Smooth muscle cell (in vitro differentiated cells): ENCODE measurements around the gene MDFI. TPM values are rescaled to one million over a fixed set of nuclear protein-coding genes. Genes with fewer than 3 reads are reported as not detected.

Experiments
- DNase-seq: peaks from one replicate; lab custom pipeline; 2025; ENCODE audit not compliant: unreplicated experiment; lab: John Stamatoyannopoulos, UW
- H2AFZ ChIP-seq: fragments of 200-600 bp; sonication (generic); 2 replicates; pipeline ENCODE4 v1.6.0; 2016; ENCODE audit warnings: antibody characterized with exemption, low read depth, mild to moderate bottlenecking
- H3F3A ChIP-seq: fragments of 200-600 bp; sonication (generic); 2 replicates; pipeline ENCODE4 v1.6.0; 2017; ENCODE audit warnings: antibody characterized with exemption, low read depth
- H3K27ac ChIP-seq: fragments of 200-600 bp; sonication (generic); 2 replicates; pipeline ENCODE4 v1.5.1; 2016; ENCODE audit warnings: low read depth, mild to moderate bottlenecking
- H3K27me3 ChIP-seq: fragments of 200-600 bp; sonication (generic); 2 replicates; pipeline ENCODE4 v1.6.1; 2016; ENCODE audit warnings: low read depth, mild to moderate bottlenecking
- H3K36me3 ChIP-seq: fragments of 200-600 bp; sonication (generic); 2 replicates; pipeline ENCODE4 v1.5.1; 2016; ENCODE audit warnings: low read depth
- H3K4me1 ChIP-seq: fragments of 200-600 bp; sonication (generic); 2 replicates; pipeline ENCODE4 v1.5.1; 2016; ENCODE audit warnings: low read depth
- H3K4me2 ChIP-seq: fragments of 200-600 bp; sonication (generic); 2 replicates; pipeline ENCODE4 v1.6.0; 2016; ENCODE audit warnings: mild to moderate bottlenecking
- H3K4me3 ChIP-seq: fragments of 200-600 bp; sonication (generic); 2 replicates; pipeline ENCODE4 v1.5.1; 2016; ENCODE audit warnings: mild to moderate bottlenecking
- H3K79me2 ChIP-seq: fragments of 200-600 bp; sonication (generic); 2 replicates; pipeline ENCODE4 v1.6.0; 2016; ENCODE audit warnings: low read depth, mild to moderate bottlenecking
- H3K9ac ChIP-seq: fragments of 200-600 bp; sonication (generic); 2 replicates; pipeline ENCODE4 v1.6.0; 2016; ENCODE audit warnings: low read depth
- H3K9me3 ChIP-seq: fragments of 200-600 bp; sonication (generic); replicated peaks from 2 replicates; pipeline ENCODE4 v1.5.1; 2016; ENCODE audit warnings: low read depth
- H4K20me1 ChIP-seq: fragments of 200-600 bp; sonication (generic); 2 replicates; pipeline ENCODE4 v1.6.0; 2016; ENCODE audit warnings: low read depth
- WGBS: methylation state at CpG from one replicate; pipeline ENCODE4 v1.1.7; 2016; ENCODE audit warnings: low lambda C conversion rate; 5-methylcytosine and 5-hydroxymethylcytosine counted together
- polyA plus RNA-seq: library from polyadenylated mRNA; unstranded; fragments of >200 nt; fragmentation: Nextera tagmentation; extraction: Ambion mirVana; gene quantifications from 2 replicates; pipeline ENCODE4 v1.2.1, GENCODE V29; 2016
- total RNA-seq: library from RNA; depleted of rRNA; stranded (reverse); fragments of >200 nt; gene quantifications from 2 replicates; pipeline ENCODE4 v1.2.3, GENCODE V29; 2014
- TF ChIP-seq, protein P1 (sequence below): fragments of 200-600 bp; sonication (generic); IDR thresholded peaks from 2 replicates; pipeline ENCODE4 v1.5.1; 2017; ENCODE audit warnings: borderline replicate concordance, mild to moderate bottlenecking, antibody characterized with exemption; ENCODE audit not compliant: insufficient read depth, poor library complexity, severe bottlenecking

Gene MDFI
- total and polyA plus RNA-seq, 2 experiments from 2014 or later, result 102 to 168 TPM

- Histone ChIP-seq H3K36me3 (no peaks in the 10 kb centered on the region), H3K4me2 (no peak overlapping the region), H3F3A (no peaks in the 10 kb centered on the region), H2AFZ (no peak overlapping the region), H3K27ac (no peak overlapping the region), H3K4me3 (no peak overlapping the region), H3K79me2 (no peaks in the 10 kb centered on the region), H3K4me1 (peaks cover 7% of the 10 kb centered on the region), H3K27me3 (no peaks in the 10 kb centered on the region), H4K20me1 (no peaks in the 10 kb centered on the region), H3K9ac (no peak overlapping the region), H3K9me3 (no peaks in the 10 kb centered on the region)
- no peak for DNase-seq
- 82% methylated on average over 3 of the region's 3 CpGs for WGBS
- TF ChIP-seq, protein P1, sequence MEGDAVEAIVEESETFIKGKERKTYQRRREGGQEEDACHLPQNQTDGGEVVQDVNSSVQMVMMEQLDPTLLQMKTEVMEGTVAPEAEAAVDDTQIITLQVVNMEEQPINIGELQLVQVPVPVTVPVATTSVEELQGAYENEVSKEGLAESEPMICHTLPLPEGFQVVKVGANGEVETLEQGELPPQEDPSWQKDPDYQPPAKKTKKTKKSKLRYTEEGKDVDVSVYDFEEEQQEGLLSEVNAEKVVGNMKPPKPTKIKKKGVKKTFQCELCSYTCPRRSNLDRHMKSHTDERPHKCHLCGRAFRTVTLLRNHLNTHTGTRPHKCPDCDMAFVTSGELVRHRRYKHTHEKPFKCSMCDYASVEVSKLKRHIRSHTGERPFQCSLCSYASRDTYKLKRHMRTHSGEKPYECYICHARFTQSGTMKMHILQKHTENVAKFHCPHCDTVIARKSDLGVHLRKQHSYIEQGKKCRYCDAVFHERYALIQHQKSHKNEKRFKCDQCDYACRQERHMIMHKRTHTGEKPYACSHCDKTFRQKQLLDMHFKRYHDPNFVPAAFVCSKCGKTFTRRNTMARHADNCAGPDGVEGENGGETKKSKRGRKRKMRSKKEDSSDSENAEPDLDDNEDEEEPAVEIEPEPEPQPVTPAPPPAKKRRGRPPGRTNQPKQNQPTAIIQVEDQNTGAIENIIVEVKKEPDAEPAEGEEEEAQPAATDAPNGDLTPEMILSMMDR, result no peak
Measured at GRCh38 chr6:41605649-41606048, 32.6 kb upstream of the MDFI start.

GRCh38 chr6:41607036-41607435, 31.2 kb upstream of the MDFI start:
- no peak overlapping the region for H3K9ac ChIP-seq
- H3K27me3 ChIP-seq, result no peaks in the 10 kb centered on the region
- H3F3A ChIP-seq, result no peaks in the 10 kb centered on the region
- TF ChIP-seq, protein P1, result no peak
- DNase-seq, result no peak
- WGBS, result 92% methylated on average over 5 of the region's 5 CpGs
- H3K4me2 ChIP-seq, result no peak overlapping the region
- H3K79me2 ChIP-seq, result no peaks in the 10 kb centered on the region
- no peaks in the 10 kb centered on the region for H4K20me1 ChIP-seq
- no peak overlapping the region for H3K4me3 ChIP-seq
- no peak overlapping the region for H2AFZ ChIP-seq
- peaks cover 6% of the 10 kb centered on the region for H3K4me1 ChIP-seq
- H3K36me3 ChIP-seq, result no peaks in the 10 kb centered on the region
- no peak overlapping the region for H3K27ac ChIP-seq
- H3K9me3 ChIP-seq, result no peaks in the 10 kb centered on the region

DNA sequence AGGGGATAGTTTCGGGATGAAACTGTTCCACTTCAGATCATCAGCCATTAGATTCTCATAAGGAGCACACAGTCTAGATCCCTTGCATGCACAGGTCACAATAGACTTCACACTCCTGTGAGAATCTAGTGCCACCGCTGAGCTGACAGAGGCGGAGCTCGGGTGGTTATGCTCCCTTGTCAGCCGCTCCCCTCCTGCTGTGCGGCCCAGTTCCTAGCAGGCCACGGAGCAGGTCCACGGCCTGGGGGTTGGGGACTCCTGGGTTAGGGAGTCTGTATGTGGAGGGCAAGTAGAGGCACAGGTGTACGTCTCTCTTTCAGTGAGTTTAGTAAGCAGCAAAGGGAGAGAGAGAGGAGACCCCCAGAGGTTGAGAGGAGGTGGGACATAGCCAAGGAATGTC, 30.5 kb upstream of the MDFI start:
- DNase-seq, result no peak
- Histone ChIP-seq H4K20me1 (no peaks in the 10 kb centered on the region), H2AFZ (no peak overlapping the region), H3K4me3 (no peak overlapping the region), H3K4me2 (no peak overlapping the region), H3K36me3 (no peaks in the 10 kb centered on the region), H3K4me1 (no peaks in the 10 kb centered on the region), H3K9ac (no peak overlapping the region), H3K27ac (no peak overlapping the region), H3K79me2 (no peaks in the 10 kb centered on the region), H3F3A (no peaks in the 10 kb centered on the region), H3K9me3 (peaks cover 3% of the 10 kb centered on the region), H3K27me3 (no peaks in the 10 kb centered on the region)
- TF ChIP-seq, protein P1, result no peak
- WGBS, result 84% methylated on average over 9 of the region's 9 CpGs

DNA sequence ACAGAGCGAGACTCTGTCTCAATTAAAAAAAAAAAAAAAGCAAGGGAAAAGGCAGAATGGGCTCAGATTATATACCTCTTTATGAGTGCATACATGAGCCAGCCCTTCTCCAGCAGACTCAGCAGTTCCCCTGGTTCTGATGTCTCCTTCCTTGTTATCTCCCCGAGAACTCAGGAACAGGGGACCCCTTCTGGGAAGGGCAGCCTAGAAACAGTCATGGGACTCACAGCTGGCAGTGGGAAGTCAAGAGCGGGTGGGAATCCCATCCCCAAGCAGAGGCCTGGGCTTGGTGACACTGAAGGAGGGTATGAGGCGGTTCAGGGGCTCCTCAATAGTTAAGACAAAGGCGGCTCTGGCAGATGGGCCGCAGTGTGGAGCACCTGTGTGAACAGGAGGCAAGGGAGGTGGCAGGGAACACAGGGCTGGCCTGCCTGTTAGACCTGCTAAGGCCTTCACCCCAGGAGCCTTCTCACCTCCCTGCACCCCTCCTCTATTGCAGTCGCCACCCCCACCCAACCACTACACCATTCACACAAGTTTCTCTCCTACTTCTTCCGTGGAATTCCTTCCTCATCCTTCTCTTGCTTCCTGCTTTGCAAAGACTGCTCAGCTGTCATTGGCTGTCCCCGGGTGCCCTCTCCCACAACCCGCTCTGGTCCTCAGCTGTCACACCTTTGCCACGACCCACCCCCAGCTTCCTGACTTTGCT, 29.7 kb upstream of the MDFI start:
- Histone ChIP-seq H4K20me1 (no peaks in the 10 kb centered on the region), H3F3A (no peaks in the 10 kb centered on the region), H3K79me2 (no peaks in the 10 kb centered on the region), H3K4me2 (no peak overlapping the region), H3K9ac (no peak overlapping the region), H3K27me3 (no peaks in the 10 kb centered on the region), H3K36me3 (no peaks in the 10 kb centered on the region), H2AFZ (no peak overlapping the region), H3K4me3 (no peak overlapping the region), H3K27ac (no peak overlapping the region), H3K9me3 (peaks cover 8% of the 10 kb centered on the region), H3K4me1 (no peaks in the 10 kb centered on the region)
- DNase-seq, result no peak
- 83% methylated on average over 10 of the region's 11 CpGs for WGBS
- TF ChIP-seq, protein P1, result no peak
